PC-9 (cell line): ENCODE data around the gene ACP3.

Experiments
- EZH2 ChIP-seq: fragments of 200-600 bp; sonication (generic); IDR thresholded peaks from 2 replicates; pipeline ENCODE4 v1.8.0; 2017; ENCODE audit warnings: antibody characterized with exemption, low read depth
- TF ChIP-seq, protein P1 (sequence below): fragments of 200-600 bp; sonication (generic); conservative IDR thresholded peaks from 2 replicates; pipeline ENCODE4 v1.6.1; 2017; ENCODE audit warnings: mixed run types, antibody characterized with exemption, mild to moderate bottlenecking, moderate library complexity

DNA sequence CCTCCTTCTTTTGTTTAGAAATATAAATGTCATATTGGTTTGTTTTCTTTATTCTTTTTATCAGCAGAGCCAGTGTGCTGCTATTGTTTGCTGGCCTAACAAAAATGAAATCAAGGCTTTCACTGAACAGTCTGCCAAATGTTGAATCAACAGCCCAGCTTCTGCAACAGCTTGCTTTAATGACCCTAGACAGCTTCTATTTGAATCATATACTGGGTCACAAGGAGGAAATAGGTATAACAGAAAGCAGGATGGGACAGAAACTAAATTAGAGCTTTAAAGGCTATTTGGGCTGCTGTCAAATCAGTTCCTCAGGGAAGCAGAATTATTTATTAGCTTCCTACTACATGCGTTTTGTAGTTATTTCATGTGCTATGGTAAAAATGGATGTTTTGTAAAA is 88.0 kb downstream of the ACP3 start:
- TF ChIP-seq, protein P1, sequence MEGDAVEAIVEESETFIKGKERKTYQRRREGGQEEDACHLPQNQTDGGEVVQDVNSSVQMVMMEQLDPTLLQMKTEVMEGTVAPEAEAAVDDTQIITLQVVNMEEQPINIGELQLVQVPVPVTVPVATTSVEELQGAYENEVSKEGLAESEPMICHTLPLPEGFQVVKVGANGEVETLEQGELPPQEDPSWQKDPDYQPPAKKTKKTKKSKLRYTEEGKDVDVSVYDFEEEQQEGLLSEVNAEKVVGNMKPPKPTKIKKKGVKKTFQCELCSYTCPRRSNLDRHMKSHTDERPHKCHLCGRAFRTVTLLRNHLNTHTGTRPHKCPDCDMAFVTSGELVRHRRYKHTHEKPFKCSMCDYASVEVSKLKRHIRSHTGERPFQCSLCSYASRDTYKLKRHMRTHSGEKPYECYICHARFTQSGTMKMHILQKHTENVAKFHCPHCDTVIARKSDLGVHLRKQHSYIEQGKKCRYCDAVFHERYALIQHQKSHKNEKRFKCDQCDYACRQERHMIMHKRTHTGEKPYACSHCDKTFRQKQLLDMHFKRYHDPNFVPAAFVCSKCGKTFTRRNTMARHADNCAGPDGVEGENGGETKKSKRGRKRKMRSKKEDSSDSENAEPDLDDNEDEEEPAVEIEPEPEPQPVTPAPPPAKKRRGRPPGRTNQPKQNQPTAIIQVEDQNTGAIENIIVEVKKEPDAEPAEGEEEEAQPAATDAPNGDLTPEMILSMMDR = no peak
- no peak for TF ChIP-seq EZH2
